Measurements from ENCODE around the gene ZBTB43. TPM values are rescaled to one million over a fixed set of nuclear protein-coding genes. Genes with fewer than 3 reads are reported as not detected.
A peak's percentile ranks its signal among the peaks of the same experiment; 100 is the strongest.

The ZBTB43 gene
- total RNA-seq, 2 donors from 2014 or later: 17.5 to 34.0 TPM

- intact Hi-C loops (cut with DNase I): no loop called here
- no peak for DNase-seq
- ATAC-seq: no peak
These were observed 44.9 kb downstream of the ZBTB43 start for GRCh38 chr9:126849591-126850225.

GRCh38 chr9:126851286-126851880 is 46.5 kb downstream of the ZBTB43 start:
- ATAC-seq: no peak
- DNase-seq: no peak
- intact Hi-C loops (cut with DNase I): no loop called here

GRCh38 chr9:126852086-126852688 is 47.3 kb downstream of the ZBTB43 start:
- DNase-seq (no peak), ATAC-seq (peak in 1 of 2 donors; percentile 39)
- intact Hi-C loops (cut with DNase I): no loop called here

- intact Hi-C loops (cut with DNase I): no loop called here
These were observed 48.8 kb downstream of the ZBTB43 start for GRCh38 chr9:126853667-126854066.

GRCh38 chr9:126854734-126855133 is 49.9 kb downstream of the ZBTB43 start:
- DNase-seq: no peak
- intact Hi-C loops (cut with DNase I): no loop called here
- ATAC-seq: no peak

More at GRCh38 chr9:126853667-126854066, 48.8 kb downstream of the ZBTB43 start:
- peak in 1 of 2 donors; percentile 57 for ATAC-seq
- no peak for DNase-seq

GRCh38 chr9:126856326-126856877 is 51.6 kb downstream of the ZBTB43 start:
- intact Hi-C loops (cut with DNase I): no loop called here
- ATAC-seq (no peak), DNase-seq (no peak)

- ATAC-seq: no peak
- DNase-seq: no peak
- intact Hi-C loops (cut with DNase I): no loop called here
These were observed 52.6 kb downstream of the ZBTB43 start for GRCh38 chr9:126857261-126857960.

GRCh38 chr9:126859111-126859510 is 54.3 kb downstream of the ZBTB43 start:
- no peak for DNase-seq
- no peak for ATAC-seq
- intact Hi-C loops (cut with DNase I): no loop called here

GRCh38 chr9:126860077-126860756 is 55.4 kb downstream of the ZBTB43 start, which contains the start of gene ZBTB34:
TSS of gene ZBTB34 (plus strand) at chr9:126860639. CDS start at chr9:126879400, 18,761 bp downstream.
- intact Hi-C loops (cut with DNase I): loop anchor here in 1 of 2 donors (10.0 kb wide), 1 partner anchor 55 kb away; the partner anchor contains the start of gene RALGPS1
- peak; percentile 84 to 93 for ATAC-seq
- peak; percentile 65 for DNase-seq

DNA sequence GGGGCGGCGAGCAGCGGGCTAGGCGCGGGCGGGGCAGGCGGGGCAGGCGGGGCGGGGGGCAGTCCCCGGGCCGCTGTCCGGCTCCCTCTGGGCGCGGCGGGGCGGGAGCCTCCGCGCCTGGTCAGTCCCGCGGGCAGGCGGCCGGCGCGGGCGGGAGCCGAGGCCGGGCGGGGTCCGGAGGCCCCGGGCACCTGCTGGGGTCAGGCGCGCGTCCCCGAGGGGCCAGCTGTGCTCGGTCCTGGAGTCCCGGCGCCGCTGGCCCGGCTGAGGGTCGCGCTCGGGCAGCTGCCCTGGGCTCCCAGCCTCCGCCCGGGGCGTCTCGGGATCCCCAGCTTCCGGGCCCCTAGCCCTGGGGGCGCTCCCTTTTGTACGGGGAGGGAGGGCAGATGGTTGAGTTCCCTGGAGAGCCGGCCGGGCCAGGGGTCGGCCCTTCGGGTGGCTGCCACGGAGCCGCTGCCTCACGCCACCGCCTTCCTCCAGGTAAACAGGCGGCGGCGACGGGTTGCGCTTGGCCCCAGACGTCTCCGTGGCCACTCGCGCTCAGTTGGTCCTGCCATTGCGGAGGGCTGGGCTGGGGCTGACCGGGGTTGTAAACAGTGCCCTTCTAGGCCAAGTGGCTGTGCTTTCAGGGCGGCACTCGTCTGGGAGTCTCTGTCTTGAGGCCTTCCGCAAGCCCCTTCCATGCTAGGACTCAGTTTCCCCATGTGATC is 56.1 kb downstream of the ZBTB43 start:
- intact Hi-C loops (cut with DNase I): loop anchor here in 1 of 2 donors (10.0 kb wide), 1 partner anchor 54 kb away; the partner anchor contains the start of gene RALGPS1
- no peak for DNase-seq
- ATAC-seq: peak; percentile 61 to 70

- intact Hi-C loops (cut with DNase I): loop anchor here in 1 of 2 donors (10.0 kb wide), 1 partner anchor 53 kb away; the partner anchor contains the start of gene RALGPS1
- no peak for ATAC-seq
- no peak for DNase-seq
These were observed 56.9 kb downstream of the ZBTB43 start for GRCh38 chr9:126861707-126862103.

DNA sequence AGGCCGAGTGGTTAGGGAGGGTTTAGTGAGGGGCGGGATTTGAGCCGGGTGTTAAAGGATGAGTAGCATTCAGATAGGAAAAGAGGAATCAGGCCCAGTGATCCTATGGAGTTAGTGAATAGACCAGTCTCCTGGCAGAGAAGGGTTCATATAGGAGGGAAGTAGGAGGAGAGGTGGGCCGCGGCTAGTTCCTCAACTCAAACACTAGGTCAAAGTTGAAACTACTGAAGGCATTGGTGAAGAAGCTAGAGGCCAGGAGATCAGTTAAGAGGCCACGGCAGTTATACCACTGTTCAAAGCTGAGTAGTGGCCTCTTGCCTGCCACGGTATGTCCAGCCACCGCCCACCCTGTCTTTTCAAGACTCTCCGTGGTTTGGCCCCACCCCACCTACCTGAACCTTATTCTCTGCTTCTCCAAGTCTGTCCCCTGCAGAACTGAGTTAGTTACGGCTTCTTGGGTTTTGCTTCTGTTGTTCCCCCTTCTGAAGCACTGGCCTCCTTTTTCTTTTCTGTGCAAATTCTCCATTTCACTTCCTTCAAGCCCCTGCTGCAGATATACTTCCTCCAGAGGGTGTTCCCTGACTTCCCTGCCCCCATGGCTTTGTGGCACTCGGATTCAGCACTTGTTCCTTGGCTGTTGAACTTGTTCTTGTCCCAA is 57.4 kb downstream of the ZBTB43 start:
- DNase-seq: no peak
- peak in 1 of 2 donors; percentile 4 for ATAC-seq
- intact Hi-C loops (cut with DNase I): loop anchor here in 1 of 2 donors (10.0 kb wide), 1 partner anchor 53 kb away; the partner anchor contains the start of gene RALGPS1

DNA sequence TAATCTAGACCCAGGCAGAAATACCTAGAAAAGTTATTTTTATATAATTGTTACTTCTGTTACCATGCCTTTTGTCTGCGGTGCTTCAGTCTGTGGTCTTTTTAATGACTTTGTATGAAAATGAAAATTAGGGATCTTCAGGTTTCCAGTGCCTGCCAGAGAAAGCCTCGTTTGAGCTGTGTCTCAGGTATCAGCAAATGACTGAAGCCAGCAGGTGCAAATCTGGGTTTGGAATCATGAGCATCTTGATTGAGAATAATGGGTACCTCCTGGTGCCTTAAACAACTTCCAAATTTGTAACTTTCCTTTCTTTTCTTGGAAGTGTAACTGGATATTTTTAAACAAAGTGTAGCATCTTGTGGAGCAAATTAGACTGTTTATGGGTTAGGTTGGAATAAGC is 59.9 kb downstream of the ZBTB43 start:
- intact Hi-C loops (cut with DNase I): loop anchor here in 1 of 2 donors (10.0 kb wide), 1 partner anchor 50 kb away; the partner anchor contains the start of gene RALGPS1
- ATAC-seq: no peak
- DNase-seq: no peak

GRCh38 chr9:126869368-126869767 is 64.5 kb downstream of the ZBTB43 start:
- DNase-seq: no peak
- ATAC-seq: peak in 1 of 2 donors; percentile 36
- intact Hi-C loops (cut with DNase I): loop anchor here in 1 of 2 donors (10.0 kb wide), 1 partner anchor 45 kb away; the partner anchor contains the start of gene RALGPS1

DNA sequence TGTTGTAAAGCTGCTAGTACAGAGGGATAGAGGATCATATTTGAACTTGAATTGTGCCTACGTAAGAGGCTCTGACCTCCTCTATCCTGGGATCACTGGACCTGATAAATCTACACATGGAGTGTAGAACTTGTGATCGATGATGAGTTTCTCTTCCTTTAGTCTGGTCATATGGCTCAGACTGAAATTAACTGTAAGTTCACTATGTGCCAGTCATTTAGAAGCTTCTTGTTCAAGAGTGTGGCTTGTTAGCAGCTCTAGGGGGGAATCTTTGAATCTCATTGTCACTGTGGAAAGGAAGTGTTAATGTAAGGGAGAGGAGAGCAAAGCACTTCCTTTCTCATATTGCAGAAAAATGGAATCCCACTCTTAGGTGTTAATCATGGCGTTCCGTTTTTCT is 67.7 kb downstream of the ZBTB43 start:
- DNase-seq: no peak
- no peak for ATAC-seq
- intact Hi-C loops (cut with DNase I): no loop called here

DNA sequence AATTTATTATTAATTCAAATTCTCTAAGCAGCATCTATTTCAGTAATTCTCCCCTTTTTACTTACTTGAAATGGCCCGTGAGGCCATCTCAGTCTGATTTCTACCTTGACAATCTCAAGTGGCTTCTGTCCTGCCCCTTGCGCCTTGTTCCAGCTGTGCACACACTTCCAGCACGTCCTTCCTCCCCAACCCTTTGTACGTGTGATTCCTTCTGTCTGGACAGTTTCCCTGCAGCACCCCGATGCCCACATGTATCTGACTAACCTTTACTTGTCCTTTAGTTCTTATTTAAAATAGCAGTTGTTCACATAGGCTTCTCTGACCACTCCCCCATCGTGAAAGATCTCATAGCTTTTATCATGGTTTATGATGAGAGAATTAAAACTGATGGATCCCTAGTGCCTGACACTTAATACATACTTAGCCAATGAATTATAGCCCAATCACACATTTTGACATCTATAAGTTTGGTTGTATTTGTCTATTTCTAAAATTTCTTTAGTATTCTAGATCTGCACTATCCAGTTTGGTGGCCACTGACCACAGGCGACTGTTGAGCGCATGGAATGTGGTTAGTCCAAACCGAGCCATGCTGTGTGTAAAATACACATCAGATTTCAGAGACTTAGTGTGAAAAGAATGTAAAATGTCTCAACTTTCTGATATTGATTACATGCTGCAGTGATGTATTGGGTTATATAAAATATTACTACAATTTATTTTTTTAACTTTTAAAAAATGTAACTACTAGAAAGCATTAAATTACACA is 69.9 kb downstream of the ZBTB43 start:
- ATAC-seq: no peak
- intact Hi-C loops (cut with DNase I): no loop called here
- DNase-seq: no peak
